ENCODE results near the gene RPL4.

RPL4 gene

GRCh38 chr15:66459818-66460615 is 44.6 kb downstream of the RPL4 start:
- ATAC-seq = peak; percentile 78
- TF ChIP-seq ZNF565 (CRISPR knock-in tag; conservative IDR thresholded peaks at IDR 0.05; ENCODE audit: low read depth) (no peak), SNAI2 (CRISPR knock-in tag; IDR thresholded peaks at IDR 0.05) (no peak)

DNA sequence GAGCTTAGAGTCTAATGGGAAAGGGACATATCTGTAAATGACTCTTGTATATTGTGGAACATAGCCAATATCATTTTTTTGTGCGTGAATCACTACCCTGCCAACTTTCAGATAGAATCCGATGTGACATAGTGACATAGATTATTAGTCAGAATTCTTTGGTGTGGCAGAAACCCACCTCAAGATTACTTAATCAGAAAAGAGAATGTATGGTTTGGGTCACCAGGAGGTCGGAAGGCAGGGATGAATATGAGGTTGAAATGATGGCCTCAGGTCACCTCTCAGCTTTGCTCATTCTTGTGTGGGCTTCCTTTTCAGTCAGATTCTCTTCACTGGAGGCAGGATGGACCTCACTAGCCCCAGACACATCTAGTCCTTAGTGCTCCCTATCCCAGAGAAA is 48.4 kb downstream of the RPL4 start:
- no peak for TF ChIP-seq ESRRG (CRISPR knock-in tag; IDR thresholded peaks at IDR 0.05)
- ATAC-seq = peak; percentile 55

DNA sequence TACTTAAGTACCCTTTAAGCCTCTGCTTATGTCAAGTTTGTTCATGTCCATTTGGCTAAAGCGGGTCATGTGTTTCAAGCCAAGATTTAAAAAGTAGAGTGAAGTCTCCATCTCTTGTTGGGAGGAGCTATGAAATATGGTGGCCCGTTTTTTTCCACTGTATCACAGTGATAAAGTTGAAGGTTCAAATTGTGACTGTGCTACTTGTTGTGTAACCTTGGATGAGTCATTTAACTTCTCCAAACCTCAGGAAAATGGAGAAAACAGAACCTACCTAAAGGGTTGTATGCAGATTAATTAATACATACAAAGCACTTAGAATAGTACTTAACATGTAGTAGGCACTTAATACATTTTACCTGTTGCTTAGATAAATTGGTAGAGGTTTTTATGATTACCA is 50.5 kb downstream of the RPL4 start:
- ATAC-seq = no peak
- TF ChIP-seq ZNF70 (CRISPR knock-in tag; IDR thresholded peaks at IDR 0.05) = no peak
- no peak for TF ChIP-seq TOX (CRISPR knock-in tag; IDR thresholded peaks at IDR 0.05; ENCODE audit: borderline replicate concordance)
- TF ChIP-seq, protein P1, sequence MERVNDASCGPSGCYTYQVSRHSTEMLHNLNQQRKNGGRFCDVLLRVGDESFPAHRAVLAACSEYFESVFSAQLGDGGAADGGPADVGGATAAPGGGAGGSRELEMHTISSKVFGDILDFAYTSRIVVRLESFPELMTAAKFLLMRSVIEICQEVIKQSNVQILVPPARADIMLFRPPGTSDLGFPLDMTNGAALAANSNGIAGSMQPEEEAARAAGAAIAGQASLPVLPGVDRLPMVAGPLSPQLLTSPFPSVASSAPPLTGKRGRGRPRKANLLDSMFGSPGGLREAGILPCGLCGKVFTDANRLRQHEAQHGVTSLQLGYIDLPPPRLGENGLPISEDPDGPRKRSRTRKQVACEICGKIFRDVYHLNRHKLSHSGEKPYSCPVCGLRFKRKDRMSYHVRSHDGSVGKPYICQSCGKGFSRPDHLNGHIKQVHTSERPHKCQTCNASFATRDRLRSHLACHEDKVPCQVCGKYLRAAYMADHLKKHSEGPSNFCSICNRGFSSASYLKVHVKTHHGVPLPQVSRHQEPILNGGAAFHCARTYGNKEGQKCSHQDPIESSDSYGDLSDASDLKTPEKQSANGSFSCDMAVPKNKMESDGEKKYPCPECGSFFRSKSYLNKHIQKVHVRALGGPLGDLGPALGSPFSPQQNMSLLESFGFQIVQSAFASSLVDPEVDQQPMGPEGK (CRISPR knock-in tag; IDR thresholded peaks at IDR 0.05; ENCODE audit: borderline replicate concordance) = no peak
- no peak for TF ChIP-seq ARNTL (CRISPR knock-in tag; IDR thresholded peaks at IDR 0.05; ENCODE audit: borderline replicate concordance, low read depth)
- TF ChIP-seq RARB (CRISPR knock-in tag; IDR thresholded peaks at IDR 0.05) = no peak
- TF ChIP-seq TCF4 (CRISPR knock-in tag; IDR thresholded peaks at IDR 0.05; ENCODE audit: borderline replicate concordance) = no peak

GRCh38 chr15:66452971-66453580 is 51.6 kb downstream of the RPL4 start:
- TF ChIP-seq, protein P2, sequence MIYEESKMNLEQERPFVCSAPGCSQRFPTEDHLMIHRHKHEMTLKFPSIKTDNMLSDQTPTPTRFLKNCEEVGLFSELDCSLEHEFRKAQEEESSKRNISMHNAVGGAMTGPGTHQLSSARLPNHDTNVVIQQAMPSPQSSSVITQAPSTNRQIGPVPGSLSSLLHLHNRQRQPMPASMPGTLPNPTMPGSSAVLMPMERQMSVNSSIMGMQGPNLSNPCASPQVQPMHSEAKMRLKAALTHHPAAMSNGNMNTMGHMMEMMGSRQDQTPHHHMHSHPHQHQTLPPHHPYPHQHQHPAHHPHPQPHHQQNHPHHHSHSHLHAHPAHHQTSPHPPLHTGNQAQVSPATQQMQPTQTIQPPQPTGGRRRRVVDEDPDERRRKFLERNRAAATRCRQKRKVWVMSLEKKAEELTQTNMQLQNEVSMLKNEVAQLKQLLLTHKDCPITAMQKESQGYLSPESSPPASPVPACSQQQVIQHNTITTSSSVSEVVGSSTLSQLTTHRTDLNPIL (CRISPR knock-in tag; IDR thresholded peaks at IDR 0.05; ENCODE audit: low read depth) = no peak
- TF ChIP-seq ZC3H10 (CRISPR knock-in tag; IDR thresholded peaks at IDR 0.05) (no peak), PPARA (CRISPR knock-in tag; IDR thresholded peaks at IDR 0.05; ENCODE audit: borderline replicate concordance) (no peak), TSHZ2 (CRISPR knock-in tag; IDR thresholded peaks at IDR 0.05) (no peak), SNAI2 (CRISPR knock-in tag; IDR thresholded peaks at IDR 0.05) (no peak), RARB (CRISPR knock-in tag; IDR thresholded peaks at IDR 0.05) (no peak), ISL1 (CRISPR knock-in tag; IDR thresholded peaks at IDR 0.05) (no peak), CSRNP3 (CRISPR knock-in tag; IDR thresholded peaks at IDR 0.05) (no peak)
- ATAC-seq = no peak

GRCh38 chr15:66452420-66452819 is 52.2 kb downstream of the RPL4 start:
- TF ChIP-seq ZFP30 (CRISPR knock-in tag; IDR thresholded peaks at IDR 0.05) = no peak
- TF ChIP-seq, protein P2 (CRISPR knock-in tag; IDR thresholded peaks at IDR 0.05; ENCODE audit: low read depth) = no peak

More at GRCh38 chr15:66452420-66452819, 52.2 kb downstream of the RPL4 start:
- no peak for ATAC-seq
